ENCODE data around the gene ZGPAT. TPM values are rescaled to one million over a fixed set of nuclear protein-coding genes. Genes with fewer than 3 reads are reported as not detected.
"Not testable (repeated sequence)": the region's sequence is repeated elsewhere in the genome, so short reads cannot be mapped to it uniquely, and the experiment has no call there.

The ZGPAT gene
- total RNA-seq, 1 donor: 18.8 TPM

DNA sequence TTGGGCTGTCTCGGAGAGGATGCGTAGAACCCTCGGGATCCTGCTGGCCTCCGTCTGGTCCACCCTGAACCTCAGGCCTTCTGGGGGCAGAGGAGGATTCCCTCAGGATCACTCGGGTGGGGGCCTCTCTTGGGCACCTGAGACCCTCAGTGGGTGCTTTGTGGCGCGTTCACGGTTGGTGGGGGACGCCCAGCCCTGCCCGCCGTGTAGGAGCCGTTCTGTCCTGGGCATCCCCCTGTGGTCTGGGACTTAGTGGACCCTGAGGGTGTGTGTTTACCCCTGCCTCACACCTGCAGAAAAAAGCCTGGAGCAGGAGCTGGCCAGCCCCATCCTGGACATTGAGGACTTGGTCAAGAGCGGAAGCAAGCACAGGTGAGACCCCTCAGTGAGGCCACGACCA lies 42.1 kb upstream of the ZGPAT start:
- Histone ChIP-seq H3K79me2 (ENCODE audit: insufficient read depth, low read length) (peaks cover 31% of the 10 kb centered on the region), H4K20me1 (ENCODE audit: insufficient read depth, low read length) (no peaks in the 10 kb centered on the region), H3K9me3 (ENCODE audit: low read depth, low read length) (no peaks in the 10 kb centered on the region), H3K4me2 (ENCODE audit: insufficient read depth, low read length) (no peak overlapping the region), H3K27me3 (ENCODE audit: insufficient read depth, low read length) (no peaks in the 10 kb centered on the region), H3K27ac (ENCODE audit: low read depth, low read length) (no peak overlapping the region), H2AFZ (ENCODE audit: low read length) (no peak overlapping the region), H3K4me3 (ENCODE audit: insufficient read depth, low read length) (no peak overlapping the region), H3K36me3 (ENCODE audit: insufficient read depth, low read length) (peaks cover 46% of the 10 kb centered on the region), H3K4me1 (ENCODE audit: insufficient read depth, low read length) (no peaks in the 10 kb centered on the region)
- DNase-seq (ENCODE audit: insufficient read length, low spot score, missing footprints): no peak
- TF ChIP-seq, protein P1, sequence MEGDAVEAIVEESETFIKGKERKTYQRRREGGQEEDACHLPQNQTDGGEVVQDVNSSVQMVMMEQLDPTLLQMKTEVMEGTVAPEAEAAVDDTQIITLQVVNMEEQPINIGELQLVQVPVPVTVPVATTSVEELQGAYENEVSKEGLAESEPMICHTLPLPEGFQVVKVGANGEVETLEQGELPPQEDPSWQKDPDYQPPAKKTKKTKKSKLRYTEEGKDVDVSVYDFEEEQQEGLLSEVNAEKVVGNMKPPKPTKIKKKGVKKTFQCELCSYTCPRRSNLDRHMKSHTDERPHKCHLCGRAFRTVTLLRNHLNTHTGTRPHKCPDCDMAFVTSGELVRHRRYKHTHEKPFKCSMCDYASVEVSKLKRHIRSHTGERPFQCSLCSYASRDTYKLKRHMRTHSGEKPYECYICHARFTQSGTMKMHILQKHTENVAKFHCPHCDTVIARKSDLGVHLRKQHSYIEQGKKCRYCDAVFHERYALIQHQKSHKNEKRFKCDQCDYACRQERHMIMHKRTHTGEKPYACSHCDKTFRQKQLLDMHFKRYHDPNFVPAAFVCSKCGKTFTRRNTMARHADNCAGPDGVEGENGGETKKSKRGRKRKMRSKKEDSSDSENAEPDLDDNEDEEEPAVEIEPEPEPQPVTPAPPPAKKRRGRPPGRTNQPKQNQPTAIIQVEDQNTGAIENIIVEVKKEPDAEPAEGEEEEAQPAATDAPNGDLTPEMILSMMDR (IDR thresholded peaks at IDR 0.05; ENCODE audit: extremely low read depth, low read depth, low read length): no peak

GRCh38 chr20:63667858-63668257 lies 40.0 kb upstream of the ZGPAT start:
- Histone ChIP-seq H3K9me3 (ENCODE audit: low read depth, low read length) (no peaks in the 10 kb centered on the region), H3K4me2 (ENCODE audit: insufficient read depth, low read length) (no peak overlapping the region), H4K20me1 (ENCODE audit: insufficient read depth, low read length) (no peaks in the 10 kb centered on the region), H3K36me3 (ENCODE audit: insufficient read depth, low read length) (peaks cover 36% of the 10 kb centered on the region), H3K4me1 (ENCODE audit: insufficient read depth, low read length) (no peaks in the 10 kb centered on the region), H3K79me2 (ENCODE audit: insufficient read depth, low read length) (peaks cover 13% of the 10 kb centered on the region), H3K27ac (ENCODE audit: low read depth, low read length) (no peak overlapping the region), H3K4me3 (ENCODE audit: insufficient read depth, low read length) (no peak overlapping the region), H2AFZ (ENCODE audit: low read length) (no peak overlapping the region), H3K27me3 (ENCODE audit: insufficient read depth, low read length) (no peaks in the 10 kb centered on the region)
- no peak for DNase-seq (ENCODE audit: insufficient read length, low spot score, missing footprints)
- TF ChIP-seq, protein P1 (IDR thresholded peaks at IDR 0.05; ENCODE audit: extremely low read depth, low read depth, low read length): no peak

DNA sequence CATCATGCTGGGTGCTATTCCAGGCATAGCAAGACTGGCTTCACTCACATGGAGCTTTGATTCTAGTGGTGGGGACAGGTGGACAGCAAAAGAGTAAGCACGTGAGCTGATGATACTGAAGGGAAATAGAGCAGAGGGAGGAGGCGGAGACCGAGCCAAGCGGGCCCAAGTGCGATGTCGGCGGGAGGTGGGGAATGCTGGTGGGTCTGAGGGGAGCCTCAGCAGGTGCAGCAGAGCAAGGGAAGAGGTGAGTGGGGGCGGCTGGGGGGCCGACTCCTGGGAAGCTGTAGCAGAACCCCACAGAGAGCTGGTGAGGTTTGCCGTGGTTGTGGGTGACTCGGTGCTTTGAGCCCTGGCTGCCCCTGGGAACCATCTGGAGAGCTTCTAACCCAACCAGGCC lies 39.5 kb upstream of the ZGPAT start:
- H3K79me2 ChIP-seq (ENCODE audit: insufficient read depth, low read length): peaks cover 13% of the 10 kb centered on the region
- H3K4me1 ChIP-seq (ENCODE audit: insufficient read depth, low read length): no peaks in the 10 kb centered on the region
- no peak overlapping the region for H3K4me2 ChIP-seq (ENCODE audit: insufficient read depth, low read length)
- DNase-seq (ENCODE audit: insufficient read length, low spot score, missing footprints): no peak
- H3K36me3 ChIP-seq (ENCODE audit: insufficient read depth, low read length): peaks cover 31% of the 10 kb centered on the region
- TF ChIP-seq, protein P1 (IDR thresholded peaks at IDR 0.05; ENCODE audit: extremely low read depth, low read depth, low read length): no peak
- H3K9me3 ChIP-seq (ENCODE audit: low read depth, low read length): no peaks in the 10 kb centered on the region
- H2AFZ ChIP-seq (ENCODE audit: low read length): no peak overlapping the region
- H3K27me3 ChIP-seq (ENCODE audit: insufficient read depth, low read length): no peaks in the 10 kb centered on the region
- H3K4me3 ChIP-seq (ENCODE audit: insufficient read depth, low read length): no peak overlapping the region
- no peaks in the 10 kb centered on the region for H4K20me1 ChIP-seq (ENCODE audit: insufficient read depth, low read length)
- no peak overlapping the region for H3K27ac ChIP-seq (ENCODE audit: low read depth, low read length)

GRCh38 chr20:63671695-63672094 lies 36.1 kb upstream of the ZGPAT start:
- not testable (repeated sequence) for H3K9me3 ChIP-seq (ENCODE audit: low read depth, low read length); DNase-seq (ENCODE audit: insufficient read length, low spot score, missing footprints); H3K27ac ChIP-seq (ENCODE audit: low read depth, low read length); H3K4me2 ChIP-seq (ENCODE audit: insufficient read depth, low read length); H2AFZ ChIP-seq (ENCODE audit: low read length); H3K4me1 ChIP-seq (ENCODE audit: insufficient read depth, low read length); H4K20me1 ChIP-seq (ENCODE audit: insufficient read depth, low read length); H3K4me3 ChIP-seq (ENCODE audit: insufficient read depth, low read length); H3K27me3 ChIP-seq (ENCODE audit: insufficient read depth, low read length); H3K79me2 ChIP-seq (ENCODE audit: insufficient read depth, low read length)
- peaks cover 40% of the 10 kb centered on the region for H3K36me3 ChIP-seq (ENCODE audit: insufficient read depth, low read length)

Data from osteoblast (primary cell).